HepG2 (cell line): ENCODE data around the gene CACNA1D. TPM values are rescaled to one million over a fixed set of nuclear protein-coding genes. Genes with fewer than 3 reads are reported as not detected.

Experiments used
- ATAC-seq: fragments of 200-7000 bp; cut with Tn5 transposase; 3 replicates; pipeline ENCODE4 v1.9.1; 2020; ENCODE audit warnings: mild to moderate bottlenecking, moderate library complexity
- BruUV-seq: library from RNA; stranded (reverse); fragments of 400-500 nt; replicated peaks from 2 replicates; lab custom pipeline; 2021; lab: Mats Ljungman, UMichigan
- CTCF ChIA-PET: fragments of 300-600 bp; formaldehyde crosslinking; extraction: SDS; loops from one replicate; lab custom pipeline; 2021; ENCODE audit warnings: low total read pairs, inconsistent platforms, low intra/inter-chr PET ratio; lab: Yijun Ruan, JAX
- POLR2A ChIA-PET: fragments of 350-600 bp; sonication (Branson Sonifier 250); formaldehyde crosslinking; loops from one replicate; lab custom pipeline; 2020; ENCODE audit warnings: antibody characterized with exemption, inconsistent platforms; lab: Yijun Ruan, JAX
- DNase-seq: peaks from one replicate; pipeline ENCODE4 v3.0.0-alpha.2; 2015; ENCODE audit warnings: low spot score
- FAIRE-seq: peaks from 3 replicates; lab custom pipeline; 2011; peaks lifted over from hg19 to GRCh38; lab: Jason Lieb, UNC
- H2AFZ ChIP-seq: one replicate; pipeline ENCODE4 v1.6.1; 2011; ENCODE audit warnings: low read length, inconsistent platforms
- H3K27ac ChIP-seq: fragments of 300-600 bp; 3 replicates; pipeline ENCODE4 v1.8.0; 2011; ENCODE audit warnings: mixed run types, mild to moderate bottlenecking, mixed read lengths, low read length, inconsistent platforms; ENCODE audit not compliant: insufficient read depth; ENCODE audit errors: extremely low read length
- H3K27me3 ChIP-seq, 2 experiments: fragments of 200-600 bp in 1 of 2; 2 replicates in 1 of 2; 3 replicates in 1 of 2; pipeline versions ENCODE4 v1.6.0 to v1.8.0; 2011; ENCODE audit warnings: low read length in 2 of 2, mild to moderate bottlenecking in 2 of 2, moderate library complexity in 2 of 2, inconsistent platforms in 1 of 2; ENCODE audit not compliant: insufficient read depth in 2 of 2, control insufficient read depth in 1 of 2
- H3K36me3 ChIP-seq, 2 experiments: fragments of 200-600 bp in 1 of 2; replicated peaks in 1 of 2; 2 replicates in 1 of 2; 3 replicates in 1 of 2; pipeline versions ENCODE4 v1.5.1 to v1.8.0; 2011; ENCODE audit warnings: low read length in 2 of 2, inconsistent platforms in 1 of 2; ENCODE audit not compliant: insufficient read depth in 2 of 2, control insufficient read depth in 1 of 2
- H3K4me1 ChIP-seq: 2 replicates; pipeline ENCODE4 v1.5.1; 2012; ENCODE audit warnings: low read length, inconsistent platforms; ENCODE audit not compliant: insufficient read depth
- H3K4me2 ChIP-seq: 2 replicates; pipeline ENCODE4 v1.6.0; 2011; ENCODE audit warnings: low read depth, low read length, inconsistent platforms
- H3K4me3 ChIP-seq, 3 experiments: fragments of 200-600 bp in 1 of 3; sonication (generic), shearing (Covaris generic) in 1 of 3; replicated peaks in 1 of 3; 2 replicates each; pipeline ENCODE4 v1.5.1; 2011 to 2016; ENCODE audit warnings: low read length in 3 of 3, inconsistent platforms in 2 of 3, low read depth in 2 of 3, mild to moderate bottlenecking in 2 of 3, control low read depth in 1 of 3, mixed read lengths in 1 of 3; ENCODE audit not compliant: insufficient read depth in 1 of 3
- H3K79me2 ChIP-seq: one replicate; pipeline ENCODE4 v1.6.1; 2011; ENCODE audit warnings: low read length, inconsistent platforms; ENCODE audit not compliant: insufficient read depth
- H3K9ac ChIP-seq: 2 replicates; pipeline ENCODE4 v1.6.0; 2011; ENCODE audit warnings: mild to moderate bottlenecking, low read depth, low read length, inconsistent platforms; ENCODE audit not compliant: insufficient read depth
- H3K9me3 ChIP-seq: 2 replicates; pipeline ENCODE4 v1.5.1; 2012; ENCODE audit warnings: mild to moderate bottlenecking, low read length
- H4K20me1 ChIP-seq: 2 replicates; pipeline ENCODE4 v1.6.0; 2011; ENCODE audit warnings: inconsistent platforms, mild to moderate bottlenecking, low read length, moderate library complexity; ENCODE audit not compliant: insufficient read depth
- FOXP4 ChIP-seq: sonication (generic); formaldehyde crosslinking; IDR thresholded peaks from 2 replicates; pipeline ENCODE4 v1.4.0; 2020; ENCODE audit warnings: missing genetic modification reagents
- HIVEP1 ChIP-seq: sonication (generic); formaldehyde crosslinking; IDR thresholded peaks from 2 replicates; pipeline ENCODE4 v1.4.0; 2020; ENCODE audit warnings: mild to moderate bottlenecking, missing genetic modification reagents
- HOXD1 ChIP-seq: sonication (generic); formaldehyde crosslinking; IDR thresholded peaks from 2 replicates; pipeline ENCODE4 v1.5.0; 2020; ENCODE audit warnings: missing genetic modification reagents
- KDM3A ChIP-seq: IDR thresholded peaks from 2 replicates; pipeline ENCODE4 v1.6.1; 2018; ENCODE audit warnings: low read depth, missing compliant biosample characterization
- KLF16 ChIP-seq, 2 experiments: sonication (generic) in 1 of 2; formaldehyde crosslinking in 1 of 2; IDR thresholded peaks; 2 replicates each; pipeline versions ENCODE4 v1.6.1 to v1.8.0; 2016 to 2023; ENCODE audit warnings: missing genetic modification reagents in 2 of 2, missing compliant biosample characterization in 1 of 2
- NCOA5 ChIP-seq: sonication (generic); formaldehyde crosslinking; IDR thresholded peaks from 2 replicates; pipeline ENCODE4 v1.4.0; 2020; ENCODE audit warnings: missing genetic modification reagents
- NR3C1 ChIP-seq: sonication (generic); formaldehyde crosslinking; IDR thresholded peaks from 2 replicates; pipeline ENCODE4 v1.4.0; 2020; ENCODE audit warnings: missing genetic modification reagents
- REL ChIP-seq: sonication (generic); formaldehyde crosslinking; conservative IDR thresholded peaks from 2 replicates; pipeline ENCODE4 v1.8.0; 2022; ENCODE audit warnings: mild to moderate bottlenecking, missing genetic modification reagents, moderate library complexity
- ZBTB21 ChIP-seq: sonication (generic); formaldehyde crosslinking; IDR thresholded peaks from 2 replicates; pipeline ENCODE4 v1.4.0; 2020; ENCODE audit warnings: missing genetic modification reagents
- ZBTB43 ChIP-seq: sonication (generic); formaldehyde crosslinking; conservative IDR thresholded peaks from 2 replicates; pipeline ENCODE4 v1.4.0; 2020; ENCODE audit warnings: missing genetic modification reagents
- ZFP62 ChIP-seq: sonication (generic); formaldehyde crosslinking; IDR thresholded peaks from 2 replicates; pipeline ENCODE4 v1.4.0; 2020; ENCODE audit warnings: missing genetic modification reagents
- ZFX ChIP-seq: sonication (generic); formaldehyde crosslinking; IDR thresholded peaks from 2 replicates; pipeline ENCODE4 v1.4.0; 2020; ENCODE audit warnings: mild to moderate bottlenecking, low read depth, missing genetic modification reagents, moderate library complexity
- ZNF703 ChIP-seq: sonication (generic); formaldehyde crosslinking; IDR thresholded peaks from 2 replicates; pipeline ENCODE4 v1.5.1; 2020; ENCODE audit warnings: missing genetic modification reagents, mild to moderate bottlenecking, moderate library complexity, borderline replicate concordance
- WGBS: methylation state at CpG from one replicate; pipeline ENCODE4 v1.1.6; 2017; ENCODE audit warnings: low lambda C conversion rate; 5-methylcytosine and 5-hydroxymethylcytosine counted together
- in situ Hi-C: cut with HindIII; loops from 2 replicates; pipeline ENCODE4 v1.10.0; 2017; ENCODE audit warnings: low pct_unique_long_range_greater_than_20kb; ENCODE audit not compliant: extremely low pct_ligation_motif_present
- intact Hi-C: fragments of 100-400 bp; cut with micrococcal nuclease; formaldehyde crosslinking; loops from one replicate; pipeline ENCODE4 v1.10.0; 2022; ENCODE audit not compliant: unreplicated experiment
- polyA plus RNA-seq, 8 experiments: library from polyadenylated mRNA; depleted of rRNA in 3 of 8; stranded (reverse) in 7 of 8; unstranded in 1 of 8; fragments of >200 nt; fragmentation: Illumina TruSeq in 4 of 8; extraction: Trizol in 4 of 8; gene quantifications; 2 replicates each; pipeline versions ENCODE4 v1.2.1 to v1.2.3, GENCODE V29; 2011 to 2016; ENCODE audit warnings: low read depth in 4 of 8, missing spikeins in 1 of 8, mixed read lengths in 1 of 8; ENCODE audit not compliant: insufficient read depth in 1 of 8
- total RNA-seq, 5 experiments: library from RNA; depleted of rRNA; stranded (reverse); fragments of >200 nt; fragmentation: Illumina TruSeq; extraction: Trizol; gene quantifications; 2 replicates each; pipeline ENCODE4 v1.2.3, GENCODE V29; 2016; ENCODE audit warnings: low read depth in 1 of 5

CACNA1D gene
- total and polyA plus RNA-seq, 2 of the 13 experiments (the other 11 are each of a cell fraction or from before 2014, with no cell fraction given): 0.26 to 0.38 TPM

DNA sequence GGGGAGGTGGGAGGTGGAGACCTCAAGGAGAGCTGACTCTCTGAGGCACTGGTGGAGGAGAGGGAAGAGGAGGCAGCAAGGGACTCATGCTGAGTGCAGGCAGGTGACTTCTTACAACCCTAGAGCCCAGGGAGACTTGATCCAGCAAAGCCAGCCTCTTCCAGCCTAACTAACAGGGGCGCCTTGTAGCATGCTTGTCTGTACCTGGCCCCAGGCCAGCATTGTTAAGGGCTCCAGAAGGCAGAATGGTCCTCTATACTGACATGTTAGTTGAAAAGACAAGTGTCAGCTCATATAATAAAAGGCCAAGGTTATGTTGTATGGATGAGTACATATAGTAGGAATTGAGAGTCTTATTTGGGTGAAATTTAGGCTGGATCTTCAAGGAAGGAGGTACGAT is 286.4 kb downstream of the CACNA1D start (continued):
- TF ChIP-seq ZBTB21 (CRISPR knock-in tag): no peak
- TF ChIP-seq, all 625 proteins: peak for 0

- no peak for TF ChIP-seq ZNF703 (CRISPR knock-in tag)
- no peak for TF ChIP-seq ZFP62 (CRISPR knock-in tag)
- no peak for TF ChIP-seq ZBTB43 (CRISPR knock-in tag)
- TF ChIP-seq KLF16 (CRISPR knock-in tag; IDR thresholded peaks at IDR 0.05): no peak
- TF ChIP-seq NCOA5 (CRISPR knock-in tag): no peak
- TF ChIP-seq REL (CRISPR knock-in tag): no peak
- TF ChIP-seq KDM3A (CRISPR knock-in tag): no peak
- TF ChIP-seq HIVEP1 (CRISPR knock-in tag): no peak
- no peak for TF ChIP-seq ZFX (CRISPR knock-in tag)
- TF ChIP-seq FOXP4: no peak
- TF ChIP-seq NR3C1 (CRISPR knock-in tag): no peak
- TF ChIP-seq HOXD1 (CRISPR knock-in tag): no peak
- H3K36me3 ChIP-seq: no peaks in the 10 kb centered on the region
- FAIRE-seq: no peak
- no peaks in the 10 kb centered on the region for H3K4me1 ChIP-seq
- intact Hi-C loops: no loop called here
- ChIA-PET POLR2A (no interaction called here), CTCF (no interaction called here)
- H3K9me3 ChIP-seq: no peaks in the 10 kb centered on the region
- no peak for DNase-seq
- no peaks in the 10 kb centered on the region for H3K79me2 ChIP-seq
- H3K4me3 ChIP-seq: no peak overlapping the region
- no peak overlapping the region for H3K9ac ChIP-seq
- no TSS peak for BruUV-seq
- H3K27ac ChIP-seq: no peak overlapping the region
- no peaks in the 10 kb centered on the region for H4K20me1 ChIP-seq
- no peaks in the 10 kb centered on the region for H3K27me3 ChIP-seq
- H2AFZ ChIP-seq: no peak overlapping the region
- no peak overlapping the region for H3K4me2 ChIP-seq
- in situ Hi-C loops: no loop called here
- ATAC-seq: no peak
- 68% methylated on average over 9 of the region's 9 CpGs for WGBS
These were observed 292.6 kb downstream of the CACNA1D start for GRCh38 chr3:53787016-53787415.
